GM19351 (cell line): ENCODE data around the gene SOBP.
A peak's percentile ranks its signal among the peaks of the same experiment; 100 is the strongest.

ENCODE experiments used
- ATAC-seq: cut with Tn5 transposase; IDR thresholded peaks from one replicate; pipeline ENCODE4 v1.9.1; 2021; ENCODE audit warnings: mild to moderate bottlenecking, moderate library complexity; ENCODE audit not compliant: unreplicated experiment

The SOBP gene

DNA sequence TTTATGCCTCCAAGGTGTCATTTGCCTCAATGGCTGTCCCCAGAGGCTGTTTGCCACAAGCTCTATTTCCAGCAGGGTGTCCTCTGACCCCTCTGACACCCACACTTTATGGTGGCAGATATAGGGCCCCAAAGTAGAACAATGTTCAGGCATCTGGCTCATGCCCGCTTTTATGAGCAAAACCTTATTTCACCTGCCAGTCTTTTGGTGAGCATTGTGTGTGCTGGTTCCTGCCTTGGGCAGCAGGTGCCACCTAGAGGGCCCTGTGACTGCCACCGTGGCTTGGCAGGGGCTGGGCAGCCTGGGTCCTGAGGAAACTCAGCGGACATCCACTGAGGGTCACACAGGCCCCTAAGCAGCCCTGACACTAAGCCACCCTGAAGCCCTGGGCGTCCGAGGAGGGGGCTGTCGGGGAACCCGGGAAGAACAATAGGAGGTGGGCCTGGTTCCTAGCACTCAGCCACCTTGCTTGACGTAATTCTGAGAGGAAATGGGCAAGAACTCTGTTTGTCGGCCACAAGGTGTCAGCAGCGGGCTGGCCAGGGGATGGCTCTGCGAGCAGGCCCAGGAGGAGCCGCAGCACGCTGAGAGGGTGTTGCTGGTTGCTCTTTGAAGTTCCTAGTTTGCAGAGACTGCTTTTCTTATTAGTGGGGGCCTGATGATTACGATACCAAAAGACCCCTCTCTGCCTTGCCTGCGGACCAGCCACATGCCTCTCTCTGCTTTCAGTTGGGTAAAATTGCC lies 185.2 kb downstream of the SOBP start:
- ATAC-seq = peak; percentile 95

DNA sequence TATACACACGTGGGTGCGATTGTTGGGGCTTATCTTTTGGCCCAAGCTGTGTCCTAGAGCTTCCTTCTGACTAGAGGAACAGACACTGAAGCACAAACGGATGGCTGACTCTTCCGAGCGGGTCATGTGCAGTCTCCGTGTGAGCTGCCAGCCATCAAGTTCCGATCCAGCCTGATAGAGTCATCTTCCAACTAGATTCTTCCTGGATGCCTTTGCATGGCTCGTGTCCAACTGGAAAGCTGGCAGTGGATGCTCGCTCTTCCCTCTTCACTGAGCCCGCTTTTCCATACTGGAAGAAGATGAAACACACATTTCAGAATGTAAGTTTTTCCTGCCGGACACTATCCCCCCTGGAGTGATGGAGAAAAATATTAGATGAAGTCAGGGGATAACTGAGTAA lies 186.1 kb downstream of the SOBP start:
- no peak for ATAC-seq

DNA sequence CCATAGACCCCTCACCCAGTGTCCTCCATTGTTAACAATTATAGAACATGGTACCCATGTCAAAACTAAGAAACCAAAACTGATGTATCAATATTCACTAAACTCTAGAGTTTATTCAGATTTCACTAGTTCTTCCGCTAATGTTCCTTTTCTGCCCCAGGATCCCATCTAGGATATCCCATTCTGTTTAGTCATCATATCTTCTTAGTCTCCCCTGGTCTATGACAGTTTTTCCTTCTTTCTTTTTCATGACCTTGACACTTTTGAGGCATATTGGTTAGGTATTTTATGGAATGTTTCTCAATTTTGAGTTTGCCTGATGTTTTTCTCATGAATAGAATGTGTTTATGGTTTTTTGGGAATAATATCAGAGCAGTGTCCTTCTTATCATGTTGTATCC lies 187.5 kb downstream of the SOBP start:
- no peak for ATAC-seq

GRCh38 chr6:107679457-107679856 lies 189.5 kb downstream of the SOBP start:
- no peak for ATAC-seq

DNA sequence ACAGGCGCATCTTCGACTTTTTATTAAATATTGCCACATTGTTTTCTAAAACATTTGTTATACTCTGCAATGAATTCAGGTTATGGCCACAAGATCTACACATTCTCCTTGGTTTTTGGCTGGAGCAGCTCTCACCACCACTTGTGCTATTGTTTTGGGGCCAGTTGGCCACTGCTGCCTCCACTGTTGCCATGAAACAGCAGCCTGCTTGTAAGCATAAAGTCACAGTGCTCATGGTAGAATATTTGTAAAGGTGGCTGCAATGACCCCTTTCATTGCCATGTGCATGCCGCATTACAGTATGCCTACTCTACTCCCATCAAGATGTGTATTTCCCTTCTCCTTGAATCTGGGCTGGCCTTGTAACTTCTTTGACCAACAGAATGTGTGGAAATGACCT lies 192.8 kb downstream of the SOBP start:
- no peak for ATAC-seq

DNA sequence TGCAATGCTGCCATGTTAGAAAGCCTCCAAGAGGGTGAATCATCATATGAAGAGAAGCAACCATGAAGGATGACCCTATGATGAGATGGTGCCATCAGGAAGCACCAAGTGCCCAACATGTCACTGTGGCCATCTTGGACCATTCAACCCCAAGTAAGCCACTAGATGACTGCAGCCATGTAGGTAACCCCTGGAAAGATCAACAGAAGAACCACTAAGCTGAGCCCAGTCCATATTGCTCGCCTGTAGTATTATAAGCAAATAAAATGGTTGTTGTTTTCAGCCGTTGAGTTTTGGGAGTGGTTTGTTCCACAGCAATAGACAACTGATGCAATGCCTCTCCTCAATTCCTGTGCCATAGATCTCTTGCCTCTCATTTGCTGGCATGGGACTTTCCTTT lies 193.3 kb downstream of the SOBP start:
- no peak for ATAC-seq

DNA sequence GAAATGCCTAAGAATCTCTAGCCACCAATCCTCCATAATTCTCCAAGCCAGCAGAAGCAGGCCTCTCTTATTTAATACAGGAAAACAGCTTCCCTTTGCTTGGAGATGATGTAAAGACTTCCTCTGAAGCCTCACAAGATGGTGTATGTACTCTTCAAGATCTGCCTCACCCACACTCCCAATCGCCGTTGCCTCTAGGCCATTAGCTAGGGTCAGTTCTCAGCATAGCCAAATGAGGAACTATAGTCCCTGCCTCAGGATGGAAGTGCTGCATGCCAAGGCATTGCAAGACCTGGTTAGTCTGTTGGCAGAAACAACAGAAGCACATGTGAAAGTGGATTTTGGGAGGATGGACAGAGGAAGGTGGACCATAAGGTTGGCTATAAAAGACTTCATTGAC lies 195.1 kb downstream of the SOBP start:
- ATAC-seq = no peak

DNA sequence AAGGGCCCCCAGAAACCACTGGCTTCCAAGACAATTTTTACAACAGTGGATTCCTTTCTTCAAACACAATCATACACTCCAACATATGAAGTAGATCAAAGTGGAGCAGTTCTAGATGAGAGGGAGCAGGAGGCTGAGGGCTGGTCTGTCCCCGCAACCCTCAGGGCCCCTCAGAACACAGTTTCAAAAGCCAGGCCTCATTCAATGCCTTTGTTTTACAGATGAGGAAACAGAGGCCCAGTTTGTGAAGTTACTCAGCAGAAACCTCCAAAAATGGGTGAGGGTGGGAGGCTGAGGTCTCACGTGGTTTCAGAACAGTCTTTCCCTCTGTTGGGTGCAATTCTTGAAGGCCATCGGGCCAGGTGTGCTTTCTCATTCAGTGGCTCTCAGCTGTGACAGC lies 199.3 kb downstream of the SOBP start:
- no peak for ATAC-seq

DNA sequence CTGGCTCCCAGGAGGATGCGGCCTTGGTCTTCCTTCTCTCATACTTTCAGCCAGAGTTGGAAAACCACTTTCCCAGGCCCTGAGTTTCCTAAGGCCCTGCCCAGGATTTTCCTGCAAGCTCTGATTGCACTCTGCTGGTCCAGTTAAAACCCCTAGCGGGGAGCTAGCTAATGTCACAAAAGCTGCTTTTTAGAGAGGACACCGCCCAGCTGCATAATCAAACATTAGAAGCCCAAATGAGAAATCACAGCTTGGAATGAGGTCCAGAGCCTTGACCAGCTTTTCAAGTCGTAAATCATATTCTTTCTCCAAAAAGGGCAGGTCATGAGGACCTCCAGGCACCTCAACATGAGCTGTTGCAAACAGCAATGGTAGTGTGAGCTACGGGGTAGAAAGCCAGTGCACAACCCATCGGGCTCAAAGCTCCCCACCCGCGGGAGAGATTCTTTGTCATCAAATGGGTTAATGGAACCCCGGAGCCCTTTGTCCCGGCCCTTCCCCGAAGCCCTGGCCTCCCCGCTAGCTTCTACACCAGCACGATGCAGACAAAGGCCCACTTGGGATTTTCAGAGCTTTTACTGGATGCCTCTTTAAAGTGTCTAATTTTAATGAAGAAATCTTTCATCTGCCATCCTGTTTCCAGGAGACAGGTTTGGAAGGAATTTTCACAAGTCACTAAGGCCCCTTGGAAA lies 200.2 kb downstream of the SOBP start:
- no peak for ATAC-seq

DNA sequence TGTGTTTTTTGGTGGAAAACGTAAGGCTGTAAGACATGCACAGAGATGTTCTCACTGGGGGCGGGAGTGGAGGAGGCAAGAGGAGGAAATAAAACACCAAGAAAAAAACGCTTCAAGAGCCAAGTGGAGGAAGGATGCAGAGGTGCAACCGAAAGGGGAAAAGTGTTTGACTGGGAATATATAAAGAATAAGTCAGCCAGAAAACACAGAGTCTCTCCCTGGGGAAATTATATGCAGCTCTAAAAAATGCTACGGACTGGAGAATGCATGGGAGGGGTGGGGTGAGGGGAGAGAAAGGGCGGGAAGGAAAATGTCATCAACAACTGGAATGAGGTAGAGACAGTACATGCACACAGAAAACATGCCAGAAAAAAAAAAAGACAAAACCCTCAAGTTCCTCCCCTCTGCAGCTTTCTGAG lies 200.7 kb downstream of the SOBP start:
- no peak for ATAC-seq

DNA sequence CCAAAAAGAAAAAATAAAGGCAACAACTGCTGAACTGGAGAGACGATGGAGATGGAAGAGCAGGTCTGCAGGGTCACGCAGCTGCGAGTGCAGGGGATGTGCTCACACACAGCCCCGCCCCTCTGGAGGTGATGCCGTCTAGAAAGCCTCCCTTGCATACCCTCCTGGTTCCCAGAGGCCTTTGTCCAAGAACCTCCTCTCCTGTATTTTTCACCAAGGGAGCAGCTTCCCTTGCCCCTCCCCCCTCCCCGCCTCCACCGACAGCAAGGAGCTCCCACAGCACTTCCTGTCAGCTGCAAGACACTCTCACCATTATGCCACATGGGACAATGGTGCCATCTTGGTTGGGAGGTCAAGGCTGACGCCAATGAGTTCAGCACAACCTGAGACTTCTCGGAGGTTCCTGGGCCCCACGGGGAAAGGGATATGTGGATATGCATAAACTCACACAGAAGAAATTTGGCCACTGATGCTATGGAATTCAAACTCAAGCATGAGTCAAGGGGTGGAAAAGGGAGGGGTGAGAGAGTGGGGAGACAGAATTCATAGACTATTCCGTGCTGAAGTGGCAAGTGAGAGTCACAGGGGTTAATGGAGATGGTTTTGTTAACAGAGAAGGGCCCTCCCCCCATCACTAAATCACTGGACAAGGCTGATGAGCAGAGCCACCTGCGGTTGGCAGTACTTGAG lies 201.3 kb downstream of the SOBP start:
- ATAC-seq = no peak

DNA sequence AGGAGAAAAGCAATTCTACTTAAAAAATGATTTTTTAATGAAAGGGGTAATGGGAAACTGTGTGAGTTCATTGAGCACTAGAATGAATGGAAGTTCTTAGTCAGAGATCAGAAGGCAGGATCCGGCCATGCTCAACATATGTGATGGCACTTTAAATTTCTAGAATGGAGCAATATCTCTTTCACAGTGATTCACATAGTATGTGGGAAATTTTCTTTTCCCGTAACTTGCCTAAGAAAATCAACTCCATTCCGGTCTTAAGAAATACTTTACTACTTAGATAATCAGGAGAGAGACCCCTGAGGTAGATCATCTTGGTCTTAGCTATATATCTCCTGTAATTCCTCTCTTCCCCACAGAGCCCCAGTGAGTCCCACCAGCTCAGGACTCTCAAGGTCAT lies 202.4 kb downstream of the SOBP start:
- ATAC-seq = no peak

DNA sequence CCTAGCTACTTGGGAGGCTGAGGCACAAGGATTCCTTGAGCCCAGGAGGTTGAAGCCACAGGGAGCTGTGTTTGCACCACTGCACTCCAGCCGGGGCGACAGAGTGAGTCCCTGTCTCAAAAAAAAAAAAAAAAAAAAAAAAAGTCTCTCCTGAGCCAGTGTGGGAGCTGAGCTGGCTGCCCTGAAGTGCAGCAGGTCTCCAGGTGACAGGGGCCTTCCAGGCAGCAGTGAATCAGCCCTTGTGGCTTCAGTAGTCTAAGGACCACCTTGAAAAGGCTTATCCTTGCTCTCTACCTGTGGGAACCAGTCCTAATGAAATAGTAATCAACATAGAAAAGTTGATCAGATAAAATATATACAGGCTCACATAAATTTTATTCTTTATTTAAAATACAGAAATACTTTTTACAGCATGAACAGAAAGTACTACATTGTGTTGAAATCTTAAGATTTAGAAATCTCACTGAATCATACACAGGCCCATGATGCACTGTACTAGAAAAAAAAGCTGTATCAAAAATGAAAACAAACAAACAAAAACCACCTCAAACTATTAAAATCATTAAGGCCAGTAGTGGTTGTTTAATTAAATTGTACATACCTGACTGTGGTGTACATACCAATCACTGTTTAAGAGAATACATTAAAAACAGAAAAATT lies 205.3 kb downstream of the SOBP start:
- no peak for ATAC-seq

DNA sequence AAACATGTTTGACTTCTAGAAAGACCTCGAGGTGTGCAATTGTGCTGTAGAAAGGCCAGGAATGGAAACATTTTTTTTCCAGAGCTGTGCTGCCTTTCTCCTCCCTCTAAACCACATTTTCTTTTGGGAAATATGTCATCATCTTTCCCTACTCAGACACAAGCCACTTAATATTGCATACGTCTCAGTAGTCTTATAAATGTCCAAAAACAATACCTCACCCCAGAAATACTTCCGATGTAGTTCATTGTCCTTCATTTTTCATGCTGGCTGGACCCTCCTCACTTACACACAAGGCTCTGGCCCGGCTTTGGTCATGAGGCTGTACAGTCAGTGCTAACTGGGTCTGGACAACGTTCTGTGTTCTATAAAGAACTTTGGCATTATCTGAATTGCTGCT lies 207.8 kb downstream of the SOBP start:
- ATAC-seq = no peak

DNA sequence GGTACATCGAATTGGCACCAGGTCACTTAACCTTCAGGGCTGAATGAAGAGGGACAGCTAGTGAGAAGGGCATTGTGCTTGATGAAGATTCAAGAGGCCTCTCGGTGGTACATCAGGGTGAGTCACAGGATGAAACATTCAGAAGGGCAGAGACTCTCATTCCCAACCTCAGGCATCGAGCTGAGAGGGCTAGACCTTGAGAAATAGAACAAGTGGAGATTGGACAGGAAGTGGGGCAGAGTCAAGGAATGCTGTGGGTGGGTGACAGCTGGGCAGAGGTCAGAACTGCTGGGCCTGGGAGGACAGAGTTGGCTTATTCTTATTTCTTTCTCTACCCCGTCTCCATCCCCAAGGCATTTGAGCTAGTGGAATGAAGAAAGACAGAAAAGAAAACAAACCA lies 208.2 kb downstream of the SOBP start:
- no peak for ATAC-seq

- ATAC-seq = no peak
These were observed 209.3 kb downstream of the SOBP start for GRCh38 chr6:107699254-107699653.

- no peak for ATAC-seq
These were observed 209.9 kb downstream of the SOBP start for GRCh38 chr6:107699697-107700325.

GRCh38 chr6:107703606-107704005 lies 213.7 kb downstream of the SOBP start:
- ATAC-seq = no peak

DNA sequence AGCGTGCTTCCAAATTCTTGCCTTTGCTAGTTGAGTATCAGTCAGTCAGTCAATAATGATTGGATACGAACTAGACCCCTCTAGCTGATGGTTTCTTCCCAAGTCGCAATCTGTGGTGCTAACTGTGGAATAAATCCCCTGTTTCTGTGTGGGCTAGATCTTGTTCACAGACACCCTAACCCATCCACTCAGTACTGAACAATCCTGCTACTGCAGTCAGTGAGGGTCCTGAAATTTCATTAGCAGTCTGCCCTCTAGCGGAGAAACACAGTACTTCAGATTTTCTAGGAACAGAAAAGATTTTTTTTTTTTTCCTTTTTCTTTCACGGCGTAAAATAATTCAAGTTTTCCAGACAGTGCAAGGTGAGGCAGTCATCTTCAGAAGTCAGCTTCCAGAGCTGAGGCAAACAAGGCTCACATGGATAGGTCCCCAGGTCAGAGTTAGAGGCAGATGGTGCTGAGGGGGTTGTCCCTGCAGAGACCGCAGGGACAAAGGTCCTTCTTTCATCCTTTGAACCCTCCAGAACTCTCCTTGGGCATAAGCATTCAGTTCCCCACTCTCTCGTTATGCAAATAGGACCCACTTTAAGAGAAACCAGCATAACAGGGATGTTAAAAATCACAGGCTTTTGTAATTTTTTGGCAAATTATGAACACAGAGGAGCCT lies 214.6 kb downstream of the SOBP start:
- ATAC-seq = no peak

GRCh38 chr6:107706516-107707115 lies 216.7 kb downstream of the SOBP start:
- no peak for ATAC-seq
